Activated T-helper 9 cell treated with anti-CD3 and anti-CD28 coated beads, Interleukin-2, amount 50 U/mL, for 16 hours (primary cell): ENCODE data around the gene DOCK3.

Source experiments
- DNase-seq: peaks from one replicate; pipeline ENCODE4 v3.0.0-alpha.2; 2020; ENCODE audit warnings: low read depth

The DOCK3 gene

GRCh38 chr3:51311055-51311454 lies 636.3 kb downstream of the DOCK3 start:
- no peak for DNase-seq

DNA sequence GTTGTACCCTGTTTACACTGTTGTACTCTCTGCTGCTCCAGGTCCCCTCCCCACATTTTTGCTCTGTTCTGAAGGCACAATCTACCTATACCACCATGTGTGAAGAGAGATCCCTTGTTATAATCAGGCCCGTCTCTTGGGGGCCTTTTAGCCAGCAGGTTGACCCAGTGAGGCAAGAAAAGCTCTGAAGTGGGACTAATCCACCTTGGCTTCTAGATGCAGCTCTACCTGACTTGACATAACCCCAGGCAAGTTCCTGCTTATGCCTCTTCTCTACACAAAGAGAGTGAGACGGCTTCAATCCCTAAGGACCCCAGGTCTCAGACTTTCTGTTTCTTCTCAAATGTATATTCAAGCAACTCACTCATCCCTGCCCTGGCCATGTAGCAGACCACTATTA lies 653.5 kb downstream of the DOCK3 start:
- DNase-seq: no peak

DNA sequence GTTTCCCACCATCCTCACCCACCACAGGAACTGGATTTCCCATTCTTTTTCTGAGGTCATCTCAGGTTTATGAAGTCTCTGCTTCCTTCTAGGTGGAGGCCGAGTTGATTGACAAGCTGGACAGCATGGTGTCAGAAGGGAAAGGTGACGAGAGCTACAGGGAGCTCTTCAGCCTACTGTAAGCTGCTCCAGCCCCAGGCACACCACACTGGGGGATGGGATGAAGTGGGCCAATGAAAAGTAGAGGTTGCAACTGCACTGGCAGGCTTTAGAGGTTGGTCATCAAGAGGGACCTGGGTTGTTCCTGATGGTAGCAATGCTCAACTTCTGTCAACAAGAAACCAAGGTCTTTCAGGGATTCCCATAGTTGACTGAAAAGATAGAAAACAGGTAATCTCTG lies 655.3 kb downstream of the DOCK3 start:
- no peak for DNase-seq

GRCh38 chr3:51332156-51332555 lies 657.4 kb downstream of the DOCK3 start:
- no peak for DNase-seq

GRCh38 chr3:51333021-51333420 lies 658.3 kb downstream of the DOCK3 start:
- no peak for DNase-seq

- no peak for DNase-seq
Observed at GRCh38 chr3:51336261-51336660, 661.5 kb downstream of the DOCK3 start.

DNA sequence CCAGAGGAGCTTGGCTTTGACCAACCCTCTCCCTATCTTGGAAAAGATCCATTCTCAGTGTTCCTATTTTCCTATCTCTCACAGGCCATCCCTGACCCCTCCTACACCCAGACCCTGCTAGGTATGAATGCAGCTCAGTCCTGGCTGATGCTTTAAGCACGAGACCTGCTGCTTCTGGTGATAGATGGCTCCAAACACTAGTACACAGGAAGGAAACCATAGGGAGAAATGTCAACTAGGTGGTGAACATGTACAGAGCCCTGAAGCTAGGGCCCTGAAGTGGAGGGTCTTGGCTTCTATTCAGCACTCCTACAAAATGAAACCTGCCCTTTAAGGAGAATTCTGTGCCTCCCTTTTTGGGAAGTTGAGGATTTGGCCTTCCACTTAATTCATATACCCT lies 662.9 kb downstream of the DOCK3 start:
- no peak for DNase-seq

DNA sequence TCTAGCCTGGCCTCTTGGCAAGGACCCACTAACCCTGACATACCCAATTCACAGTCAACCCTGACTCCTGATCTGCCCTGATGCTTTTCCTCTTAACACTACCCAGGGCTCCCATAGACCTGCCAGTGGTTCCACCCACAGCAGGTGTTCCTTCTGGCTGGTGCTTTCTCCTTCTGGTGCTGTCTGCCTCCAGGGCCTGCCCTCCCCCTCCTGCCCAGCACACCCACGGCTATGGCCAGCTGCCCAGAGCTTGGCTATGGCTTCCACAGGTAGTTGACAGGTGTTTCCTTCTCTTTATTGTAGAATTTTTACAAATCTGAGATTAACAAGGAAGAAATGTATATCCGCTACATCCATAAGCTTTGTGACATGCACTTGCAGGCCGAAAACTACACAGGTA lies 663.9 kb downstream of the DOCK3 start:
- no peak for DNase-seq

GRCh38 chr3:51340013-51340829 lies 665.5 kb downstream of the DOCK3 start:
- DNase-seq: no peak

DNA sequence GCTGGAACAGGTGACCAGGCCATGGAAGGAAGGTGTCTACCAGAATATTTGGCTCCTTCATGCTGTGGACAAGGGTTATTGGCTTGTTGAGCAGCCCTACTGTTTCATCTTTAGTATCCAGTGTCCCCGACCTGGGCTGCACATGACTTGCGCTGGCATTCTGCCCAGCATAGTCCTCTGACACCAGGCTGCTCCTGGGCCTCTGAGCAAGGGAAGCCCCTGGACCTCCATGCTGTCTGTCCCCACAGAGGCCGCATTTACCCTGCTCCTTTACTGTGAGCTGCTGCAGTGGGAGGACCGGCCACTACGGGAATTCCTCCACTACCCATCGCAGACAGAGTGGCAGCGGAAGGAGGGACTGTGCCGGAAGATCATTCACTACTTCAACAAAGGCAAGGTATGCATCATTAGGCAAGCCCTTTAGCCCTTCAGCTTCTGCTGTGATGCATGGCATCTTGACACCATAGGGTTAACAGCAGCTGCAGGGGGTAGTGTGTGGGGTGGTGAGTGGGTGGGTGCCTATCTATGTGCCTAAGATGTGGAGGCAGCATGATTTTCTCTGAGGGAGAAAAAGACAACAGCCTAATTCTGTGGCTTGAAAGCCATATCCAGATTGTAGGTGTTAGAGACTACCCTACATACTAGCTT lies 666.4 kb downstream of the DOCK3 start:
- no peak for DNase-seq

GRCh38 chr3:51343918-51344687 lies 669.4 kb downstream of the DOCK3 start:
- no peak for DNase-seq

- DNase-seq: no peak
Observed at GRCh38 chr3:51350751-51351150, 676.0 kb downstream of the DOCK3 start.

GRCh38 chr3:51353131-51353530 lies 678.4 kb downstream of the DOCK3 start:
- DNase-seq: no peak

DNA sequence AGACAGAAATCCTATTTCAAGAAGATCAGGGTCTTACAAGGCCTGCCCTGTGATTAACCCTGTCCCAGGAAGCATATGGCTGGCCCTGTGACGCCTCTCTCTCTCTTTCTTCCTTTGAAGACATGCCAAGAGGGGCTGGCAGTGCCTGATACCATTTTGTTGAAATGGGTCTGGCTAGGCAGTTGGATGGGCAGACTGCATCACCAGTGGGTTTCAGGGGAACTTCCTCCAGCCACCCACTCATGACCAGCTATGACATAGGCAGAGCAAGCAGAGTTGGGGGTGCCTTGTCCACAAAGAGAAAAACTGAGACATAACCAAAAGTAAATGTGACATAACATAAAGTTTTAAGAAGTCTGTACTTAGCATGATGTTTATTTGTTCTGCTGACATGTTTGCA lies 679.0 kb downstream of the DOCK3 start:
- DNase-seq: no peak

DNA sequence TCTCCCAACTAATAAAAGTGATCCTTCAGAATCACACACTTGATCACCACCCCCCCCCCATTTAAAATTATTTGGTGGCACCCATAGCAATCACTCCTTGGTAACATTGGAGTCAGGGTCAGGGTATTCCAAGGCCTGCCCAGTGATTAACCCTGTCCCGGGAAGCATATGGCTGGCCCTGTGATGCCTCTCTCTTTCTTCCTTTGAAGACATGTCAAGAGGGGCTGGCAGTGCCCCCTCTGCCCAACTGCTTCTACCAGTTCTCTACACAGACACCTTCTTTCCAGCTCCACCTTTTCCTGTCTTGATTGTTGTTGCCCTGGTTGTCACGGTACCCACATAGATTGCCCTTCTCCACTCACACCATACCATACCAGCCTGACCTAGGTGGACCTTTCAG lies 679.4 kb downstream of the DOCK3 start:
- DNase-seq: no peak

GRCh38 chr3:51354731-51355615 lies 680.2 kb downstream of the DOCK3 start:
- no peak for DNase-seq

GRCh38 chr3:51355891-51356578 lies 681.3 kb downstream of the DOCK3 start:
- no peak for DNase-seq

GRCh38 chr3:51357856-51358255 lies 683.1 kb downstream of the DOCK3 start:
- no peak for DNase-seq

DNA sequence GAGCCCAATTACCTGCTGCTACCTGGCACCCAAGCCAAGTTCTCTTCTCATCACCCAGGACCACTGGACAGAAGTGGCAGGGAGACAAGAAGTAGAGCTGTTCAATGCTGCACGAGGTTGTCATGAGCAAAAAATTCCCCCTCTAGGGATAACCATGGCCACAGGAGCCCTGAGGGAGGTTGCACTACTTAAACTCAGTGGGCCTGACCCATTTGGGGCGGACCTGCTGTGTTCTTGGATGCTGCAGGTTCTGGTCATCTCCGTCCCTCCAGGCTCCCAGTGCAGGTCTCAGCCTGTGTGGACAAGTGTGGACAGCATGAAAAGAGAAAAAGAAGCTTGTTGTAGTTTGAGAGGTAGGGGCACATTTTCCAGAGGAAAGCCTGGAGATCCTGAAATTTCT lies 684.3 kb downstream of the DOCK3 start:
- no peak for DNase-seq

DNA sequence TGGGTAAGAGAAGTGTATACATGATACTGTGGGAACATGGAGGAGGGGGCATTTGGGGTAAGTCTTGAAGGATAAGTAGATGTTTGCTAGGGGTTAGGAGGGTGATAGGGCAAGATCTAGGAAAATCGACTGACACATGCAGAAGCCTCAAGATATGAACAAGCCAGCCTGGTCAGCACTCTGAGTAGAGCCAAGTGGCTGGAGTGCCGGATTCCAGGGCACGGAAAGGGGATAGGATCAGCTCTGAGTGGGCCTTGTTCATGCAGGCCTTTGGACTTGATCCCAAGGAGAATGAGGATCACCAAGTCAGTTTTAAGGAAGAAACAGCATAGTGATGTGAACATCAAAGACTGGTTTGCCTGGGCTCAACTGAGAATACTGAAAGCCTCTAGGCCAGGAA lies 686.1 kb downstream of the DOCK3 start:
- no peak for DNase-seq

DNA sequence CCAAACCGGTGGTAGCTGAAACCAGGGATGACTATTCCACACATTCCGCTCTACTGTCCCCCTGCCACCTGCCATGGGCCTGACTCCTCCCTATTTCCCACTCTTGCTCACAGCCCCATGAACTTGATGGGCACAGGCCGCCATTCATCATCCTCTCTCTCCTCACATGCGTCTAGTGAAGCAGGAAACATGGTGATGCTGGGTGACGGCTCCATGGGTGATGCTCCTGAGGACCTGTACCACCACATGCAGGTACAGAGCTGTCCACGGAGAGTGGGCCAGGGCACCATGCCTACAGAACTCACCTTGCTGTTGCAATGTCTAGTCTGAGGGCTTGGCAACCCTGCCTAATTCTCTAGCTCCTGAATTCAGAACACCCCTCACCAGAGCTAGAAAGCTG lies 687.0 kb downstream of the DOCK3 start:
- no peak for DNase-seq
